ENCODE results near the gene CTH.
"Not testable (repeated sequence)": the region's sequence is repeated elsewhere in the genome, so short reads cannot be mapped to it uniquely, and the experiment has no call there.

CTH gene

DNA sequence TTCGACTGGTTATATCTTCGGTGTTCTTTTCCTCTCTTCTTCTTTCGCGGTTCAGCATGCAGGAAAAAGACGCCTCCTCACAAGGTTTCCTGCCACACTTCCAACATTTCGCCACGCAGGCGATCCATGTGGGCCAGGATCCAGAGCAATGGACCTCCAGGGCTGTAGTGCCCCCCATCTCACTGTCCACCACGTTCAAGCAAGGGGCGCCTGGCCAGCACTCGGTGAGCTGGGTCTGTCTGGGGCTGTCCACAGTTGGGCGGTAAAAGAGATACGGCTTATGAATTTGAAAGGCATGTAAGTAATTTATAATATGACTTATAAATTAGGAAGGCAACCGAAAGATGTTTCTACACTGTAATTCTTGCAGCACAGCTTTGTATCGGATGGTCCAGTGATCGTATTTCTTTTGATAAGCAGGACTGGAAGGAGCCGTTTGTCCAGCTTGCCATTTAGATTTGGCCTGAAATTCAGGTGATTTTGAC lies 334 bp downstream of the CTH start:
- no peak for DNase-seq

DNA sequence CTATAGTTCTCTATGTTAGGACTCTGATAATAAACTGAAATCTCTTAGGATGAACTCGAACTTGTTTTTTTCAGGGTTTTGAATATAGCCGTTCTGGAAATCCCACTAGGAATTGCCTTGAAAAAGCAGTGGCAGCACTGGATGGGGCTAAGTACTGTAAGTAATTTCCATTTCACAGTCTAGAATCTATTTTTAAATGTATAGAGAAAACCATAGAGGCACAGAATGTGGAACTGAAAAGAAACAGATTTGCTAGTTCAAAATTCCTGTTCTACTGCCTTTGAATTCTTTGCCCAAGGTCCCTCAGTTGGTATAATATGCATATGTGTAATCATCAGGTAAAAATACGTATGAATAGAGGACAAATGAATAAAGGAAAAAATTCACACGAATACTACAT lies 4.8 kb downstream of the CTH start:
- no peak for DNase-seq

DNA sequence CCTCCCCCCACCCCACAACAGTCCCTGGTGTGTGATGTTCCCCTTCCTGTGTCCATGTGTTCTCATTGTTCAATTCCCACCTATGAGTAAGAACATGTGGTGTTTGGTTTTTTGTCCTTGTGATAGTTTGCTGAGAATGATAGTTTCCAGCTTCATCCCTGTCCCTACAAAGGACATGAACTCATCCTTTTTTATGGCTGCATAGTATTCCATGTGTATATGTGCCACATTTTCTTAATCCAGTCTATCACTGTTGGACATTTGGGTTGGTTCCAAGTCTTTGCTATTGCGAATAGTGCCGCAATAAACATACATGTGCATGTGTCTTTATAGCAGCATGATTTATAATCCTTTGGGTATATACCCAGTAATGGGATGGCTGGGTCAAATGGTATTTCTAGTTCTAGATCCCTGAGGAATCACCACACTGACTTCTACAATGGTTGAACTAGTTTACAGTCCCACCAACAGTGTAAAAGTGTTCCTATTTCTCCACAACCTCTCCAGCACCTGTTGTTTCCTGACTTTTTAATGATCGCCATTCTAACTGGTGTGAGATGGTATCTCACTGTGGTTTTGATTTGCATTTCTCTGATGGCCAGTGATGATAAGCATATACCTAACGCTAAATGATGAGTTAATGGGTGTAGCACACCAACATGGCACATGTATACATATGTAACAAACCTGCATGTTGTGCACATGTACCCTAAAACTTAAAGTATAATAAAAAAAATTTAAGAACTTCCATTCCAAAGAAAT lies 8.1 kb downstream of the CTH start:
- not testable (repeated sequence) for DNase-seq

DNA sequence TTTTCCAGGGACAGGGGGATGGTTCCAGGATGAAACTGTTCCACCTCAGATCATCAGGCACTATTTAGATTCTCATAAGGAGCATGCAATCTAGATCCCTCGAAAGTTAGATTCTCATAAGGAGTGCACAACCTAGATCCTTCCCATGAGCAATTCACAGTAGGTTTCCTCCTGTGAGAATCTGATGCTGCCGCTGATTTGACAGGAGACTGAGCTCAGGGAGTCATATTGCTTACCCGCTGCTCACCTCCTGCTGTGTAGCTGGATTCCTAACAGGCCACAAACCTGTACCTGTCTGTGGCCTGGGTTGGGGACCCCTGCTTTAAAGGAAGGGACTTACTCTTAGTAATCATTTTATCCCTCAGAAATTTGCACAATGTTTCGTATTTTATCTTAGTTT lies 9.3 kb downstream of the CTH start:
- no peak for DNase-seq

DNA sequence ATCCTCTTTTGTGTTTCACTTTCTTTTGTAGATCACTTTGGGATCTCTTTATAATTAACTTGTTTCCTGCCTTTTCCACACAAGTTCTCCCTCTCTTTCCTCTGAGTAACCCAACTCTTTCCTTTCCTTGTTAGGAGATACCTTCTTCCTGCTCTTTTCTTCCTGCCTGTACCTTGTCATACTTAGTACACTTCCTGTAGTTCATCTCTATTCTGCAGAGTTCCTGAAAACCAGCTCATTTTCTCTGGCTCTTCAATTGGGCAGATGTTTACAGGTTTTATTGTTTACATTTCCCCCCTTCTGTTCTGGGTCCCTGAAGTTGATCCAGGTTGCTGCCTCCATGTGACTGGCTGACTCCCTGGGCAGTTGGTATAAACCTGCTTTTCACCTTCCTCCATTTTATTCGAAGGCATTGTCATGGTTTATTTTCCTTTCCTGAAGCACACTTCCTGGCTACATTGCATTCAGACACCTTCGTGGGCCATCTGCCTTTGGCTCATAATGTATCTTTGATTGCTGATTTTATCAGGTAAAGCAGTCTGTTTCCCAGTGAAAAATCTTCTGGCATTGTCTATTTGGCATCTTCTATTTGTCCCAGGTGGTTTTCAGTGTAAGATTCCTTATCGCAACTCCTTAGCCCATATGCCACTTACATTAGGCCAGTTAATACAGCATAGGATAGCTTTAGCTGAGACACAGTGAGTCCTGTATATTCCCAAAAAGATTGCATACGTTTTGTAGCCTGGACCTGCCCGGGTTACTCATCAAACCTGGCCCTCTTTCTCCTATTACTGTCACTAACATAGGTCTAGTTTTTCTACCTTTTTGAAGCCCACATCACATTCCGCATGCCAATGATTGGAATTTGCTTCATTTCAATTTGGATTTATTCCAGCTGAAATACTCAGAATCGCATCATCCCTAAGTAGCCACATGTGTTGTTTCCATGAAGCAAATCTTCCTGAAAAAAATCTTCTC lies 15.4 kb downstream of the CTH start:
- DNase-seq: no peak

DNA sequence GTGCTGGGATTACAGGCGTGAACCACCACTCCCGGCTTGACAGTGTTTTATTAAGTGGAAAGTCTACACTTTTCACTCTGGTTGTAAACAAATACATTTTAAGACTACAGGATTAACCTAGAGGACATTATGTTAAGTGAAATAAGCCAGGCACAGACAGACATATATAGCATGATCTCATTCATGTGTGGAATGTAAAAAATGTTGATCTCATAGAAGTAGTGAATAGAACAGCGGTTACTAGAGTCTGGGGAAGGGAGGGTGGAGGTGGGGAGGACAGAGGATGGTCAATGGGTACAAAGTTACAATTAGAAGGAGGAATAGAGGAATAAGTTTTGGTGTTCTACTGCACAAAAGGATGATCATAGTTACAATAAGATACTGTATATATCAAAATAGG lies 16.9 kb downstream of the CTH start:
- no peak for DNase-seq

DNA sequence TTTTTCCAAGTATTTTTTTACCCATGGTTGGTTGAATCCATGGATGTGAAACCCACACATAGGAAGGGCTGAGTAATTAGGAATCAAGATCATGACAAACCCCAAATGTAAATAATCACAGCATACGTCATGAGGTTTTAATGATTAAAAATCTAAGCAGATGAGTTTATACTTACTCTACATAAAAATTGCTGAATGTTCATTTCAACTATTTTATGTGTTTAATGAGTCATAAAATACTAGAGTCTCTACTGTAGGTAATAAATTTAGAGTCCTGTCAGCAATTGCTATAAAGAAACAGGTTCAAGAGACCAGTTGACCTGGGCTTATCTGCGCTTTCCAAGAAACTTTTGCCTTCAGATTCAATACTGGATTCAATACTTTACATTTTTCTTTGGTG lies 18.2 kb downstream of the CTH start:
- no peak for DNase-seq

DNA sequence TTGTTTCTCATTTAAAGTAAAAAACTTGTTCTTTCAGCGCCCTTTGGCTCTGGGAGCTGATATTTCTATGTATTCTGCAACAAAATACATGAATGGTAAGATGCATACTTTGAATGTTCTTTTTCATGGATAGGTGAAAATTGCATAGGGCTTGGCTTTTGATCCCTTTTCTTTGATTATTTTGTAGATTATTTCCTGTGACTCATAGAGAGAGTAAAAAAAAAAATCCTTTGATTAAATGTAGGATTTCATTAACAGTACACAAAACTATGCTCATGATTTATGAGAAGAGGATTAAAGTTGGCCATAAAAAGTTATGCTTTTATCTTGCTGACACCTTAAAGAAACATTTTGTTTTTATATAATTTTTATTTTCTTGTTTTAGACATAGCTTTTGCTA lies 18.7 kb downstream of the CTH start:
- no peak for DNase-seq

DNA sequence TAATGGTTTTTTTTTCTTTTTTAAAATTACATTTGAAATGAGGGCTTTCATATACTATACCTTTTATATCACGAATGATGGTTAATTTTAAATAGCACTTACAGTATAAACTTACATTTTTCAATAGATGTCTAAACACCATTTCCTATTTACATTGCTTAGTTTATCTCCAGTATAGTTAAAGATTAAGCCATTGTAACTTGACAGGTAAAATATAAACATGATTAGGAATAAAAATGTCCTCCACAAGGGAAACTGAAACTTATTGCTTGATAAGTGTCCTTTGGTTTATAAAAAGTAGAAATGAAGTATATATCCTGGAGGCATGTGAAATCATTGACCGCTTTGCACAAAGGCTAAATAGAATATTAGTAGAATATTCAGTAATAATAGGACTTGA lies 20.2 kb downstream of the CTH start:
- DNase-seq: no peak

DNA sequence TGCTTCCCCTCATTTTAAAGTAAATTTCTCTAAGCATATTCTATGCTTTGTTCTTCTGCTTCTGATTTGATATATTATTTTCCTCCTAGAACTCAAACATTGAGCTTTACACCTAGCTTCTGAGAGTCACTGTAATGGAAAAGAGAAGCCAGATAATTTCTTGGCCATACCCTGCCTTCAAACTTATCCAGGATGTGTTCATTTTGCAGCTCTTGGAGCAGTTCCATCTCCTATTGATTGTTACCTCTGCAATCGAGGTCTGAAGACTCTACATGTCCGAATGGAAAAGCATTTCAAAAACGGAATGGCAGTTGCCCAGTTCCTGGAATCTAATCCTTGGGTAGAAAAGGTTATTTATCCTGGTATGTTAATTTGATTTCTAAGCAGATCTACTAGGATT lies 20.8 kb downstream of the CTH start:
- no peak for DNase-seq

DNA sequence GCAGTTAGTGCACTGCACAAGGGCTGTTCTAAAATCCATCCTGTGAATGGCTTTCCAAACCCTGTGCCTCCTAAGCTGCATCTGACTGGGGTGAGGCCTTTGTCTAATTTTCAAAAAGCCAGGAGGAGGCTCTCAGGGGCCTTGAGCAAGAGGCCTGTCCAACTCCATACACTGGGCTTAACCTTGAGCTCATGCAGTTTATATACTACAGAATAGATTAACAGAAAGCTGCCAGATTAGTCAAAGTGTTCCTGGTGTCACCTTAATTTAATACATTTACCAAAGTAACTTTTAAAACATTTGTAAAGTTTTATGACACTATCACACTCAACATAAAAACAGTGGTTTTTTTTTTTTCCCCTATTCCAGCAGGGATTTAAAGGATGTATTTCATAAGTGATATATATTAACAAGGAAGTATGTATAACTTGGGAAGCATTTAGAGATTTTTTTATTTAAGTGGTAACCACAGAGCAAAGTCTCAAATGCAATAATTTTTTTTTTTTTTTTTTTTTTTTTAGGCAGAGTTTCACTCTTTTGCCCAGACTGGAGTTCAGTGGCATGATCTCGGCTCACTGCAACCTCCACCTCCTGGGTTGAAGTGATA lies 23.3 kb downstream of the CTH start:
- no peak for DNase-seq

DNA sequence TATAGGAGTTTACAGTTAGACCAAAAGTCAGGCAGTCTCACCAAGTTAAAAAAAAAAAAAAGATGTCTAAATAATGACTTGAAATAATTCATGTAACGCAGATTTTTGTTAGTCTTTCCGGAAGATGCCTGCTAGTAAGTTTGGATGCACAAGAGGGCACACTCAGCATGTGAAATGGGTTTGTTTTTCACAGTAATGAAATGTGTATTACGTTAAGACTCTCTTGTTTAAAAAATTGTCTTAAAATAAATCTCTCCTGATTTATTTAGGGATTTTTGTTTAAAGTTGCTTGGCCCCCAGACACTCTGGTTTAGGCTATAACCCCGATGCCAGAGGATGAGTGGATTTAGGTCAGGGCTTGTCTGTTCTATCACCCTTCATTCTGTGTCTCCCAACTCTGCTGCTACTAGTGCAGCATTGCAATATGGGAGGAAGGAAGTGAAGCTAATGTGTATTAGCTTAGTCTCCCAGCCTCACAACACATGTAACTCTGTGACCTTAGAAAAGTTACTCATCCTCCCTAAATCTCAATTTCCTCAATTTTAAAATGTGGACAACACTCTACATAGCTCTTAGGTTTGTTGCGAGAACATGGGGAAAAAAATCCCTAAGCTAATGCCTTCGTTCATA lies 25.7 kb downstream of the CTH start:
- DNase-seq: no peak

DNA sequence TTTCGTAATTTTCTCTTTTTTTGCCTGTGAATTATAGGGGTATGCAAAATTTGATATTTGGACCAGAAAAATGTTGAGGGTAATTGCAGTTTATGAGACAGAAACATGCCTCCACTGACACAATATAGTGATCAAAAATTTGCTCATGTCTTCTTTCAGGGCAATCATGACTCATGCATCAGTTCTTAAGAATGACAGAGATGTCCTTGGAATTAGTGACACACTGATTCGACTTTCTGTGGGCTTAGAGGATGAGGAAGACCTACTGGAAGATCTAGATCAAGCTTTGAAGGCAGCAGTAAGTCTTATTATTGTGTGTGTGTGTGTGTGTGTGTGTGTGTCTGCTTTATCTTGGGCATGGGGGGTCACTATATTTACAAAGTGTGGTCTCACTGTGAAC lies 27.5 kb downstream of the CTH start:
- no peak for DNase-seq

DNA sequence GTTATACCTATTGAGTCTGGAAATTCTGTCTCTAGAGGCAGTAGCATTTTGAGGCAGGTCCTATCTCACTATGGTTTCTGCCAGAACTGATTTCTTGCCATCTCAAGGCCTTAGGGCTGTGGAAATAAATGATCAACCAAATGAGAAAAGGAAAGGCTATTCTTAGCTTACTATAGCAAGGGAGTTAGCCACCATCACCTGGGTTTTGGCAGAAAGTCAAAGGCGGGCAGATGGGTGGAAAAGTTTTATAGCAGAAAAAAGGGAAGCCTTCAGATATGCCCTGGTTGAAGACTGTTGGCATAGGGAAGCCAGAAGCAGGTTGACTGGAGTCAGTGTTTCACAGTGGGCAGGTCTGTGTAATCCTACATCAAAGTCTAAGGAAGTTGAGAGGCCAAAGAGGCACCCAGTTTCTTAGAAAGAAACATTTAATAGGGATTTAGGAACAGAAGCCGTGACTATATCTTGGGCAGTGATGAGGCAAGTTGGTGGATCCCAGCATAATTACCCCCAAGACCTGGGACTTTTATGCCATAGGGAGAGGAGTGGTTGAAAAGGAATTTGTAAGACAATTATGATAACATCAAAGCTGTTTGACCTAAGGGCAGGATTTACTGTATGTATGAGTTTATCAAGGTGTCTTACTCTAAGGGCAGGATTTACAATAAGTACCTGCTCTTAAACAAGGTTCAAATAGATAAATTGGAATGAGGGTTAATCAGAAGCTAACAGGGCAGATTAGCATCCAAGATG lies 29.7 kb downstream of the CTH start:
- DNase-seq: no peak

DNA sequence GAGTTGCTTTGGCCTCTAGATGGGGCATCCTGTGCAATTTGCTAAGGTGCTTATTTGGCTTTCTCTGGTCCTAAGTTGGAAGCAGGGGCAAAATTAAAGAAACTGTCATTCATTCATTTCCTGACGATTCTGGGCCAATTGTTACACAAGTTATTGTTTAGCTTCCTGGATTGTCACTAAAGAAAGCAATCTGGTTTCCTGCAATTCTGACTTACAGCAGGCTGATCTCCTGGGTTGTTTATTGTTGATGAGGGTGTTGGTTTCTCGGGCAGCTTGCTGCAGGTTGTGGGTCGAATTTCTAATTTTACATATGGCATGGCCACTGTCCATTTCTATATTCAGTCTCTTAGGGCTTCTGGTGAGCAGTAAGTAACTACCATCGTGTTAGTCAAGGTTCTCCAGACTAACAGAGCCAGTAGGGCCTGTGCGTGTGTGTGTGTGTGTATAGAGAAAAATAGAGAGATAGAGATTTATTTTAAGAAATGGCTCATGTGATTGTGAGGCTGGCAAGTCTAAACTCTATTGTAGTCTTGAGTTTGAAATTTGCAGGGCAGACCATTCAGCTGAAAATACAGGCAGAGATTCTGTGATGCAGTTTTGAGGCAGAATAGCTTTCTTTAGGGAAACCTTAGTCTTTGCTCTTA lies 30.4 kb downstream of the CTH start:
- no peak for DNase-seq

DNA sequence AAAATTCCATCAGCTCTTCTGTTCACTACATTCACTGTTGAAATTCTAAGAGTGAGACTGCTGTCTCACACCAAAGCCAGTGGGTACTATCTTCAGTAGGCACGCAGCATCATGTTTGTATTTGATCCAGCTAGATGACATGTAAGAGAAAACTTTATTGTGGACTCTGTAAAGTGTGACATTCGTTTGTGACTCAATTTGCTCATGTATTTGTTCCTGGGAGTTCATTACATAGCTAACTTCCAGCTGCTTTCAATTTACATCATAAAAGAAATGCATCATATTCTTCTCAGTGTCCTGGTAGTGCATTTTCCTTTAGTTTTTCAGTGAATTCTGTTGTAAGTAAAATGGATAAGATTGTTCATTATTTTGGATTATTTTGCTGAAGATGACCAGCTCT lies 31.4 kb downstream of the CTH start:
- no peak for DNase-seq

DNA sequence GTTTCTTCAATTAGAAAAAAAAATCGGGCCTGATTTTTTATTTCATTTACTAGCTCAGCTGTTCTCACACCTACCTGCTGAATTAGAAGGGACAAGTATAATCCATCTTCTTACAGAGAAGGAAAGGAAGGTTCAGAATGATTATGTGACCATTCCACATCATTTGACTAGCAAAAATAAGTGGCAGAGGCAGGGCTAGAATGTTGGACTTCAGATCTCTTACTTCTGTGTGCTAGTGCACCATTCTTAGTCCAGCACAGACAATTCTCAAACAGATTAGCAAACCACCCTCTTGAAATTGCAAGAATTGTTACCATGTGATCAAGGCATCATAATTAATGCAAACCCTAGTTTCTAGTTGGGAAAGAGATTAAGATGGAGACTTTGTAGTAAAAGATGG lies 32.7 kb downstream of the CTH start:
- no peak for DNase-seq

DNA sequence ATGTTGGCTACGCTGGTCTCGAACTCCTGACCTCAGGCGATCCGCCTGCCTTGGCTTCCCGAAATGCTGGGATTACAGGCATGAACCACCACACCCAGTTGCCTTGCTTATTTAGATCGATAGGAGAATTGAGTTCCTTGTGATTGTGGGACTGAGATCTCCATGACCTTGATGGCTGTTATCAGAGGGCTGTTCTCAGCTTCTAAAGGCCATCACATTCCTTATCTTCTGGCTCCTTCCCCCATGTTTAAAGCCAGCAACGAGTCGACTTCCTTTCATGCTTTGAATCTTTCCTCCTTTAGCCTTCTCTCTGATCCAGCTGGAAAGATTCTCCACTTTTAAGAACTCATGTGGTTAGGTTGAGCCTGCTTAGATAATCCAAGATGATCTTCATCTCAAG lies 38.0 kb downstream of the CTH start:
- no peak for DNase-seq

DNA sequence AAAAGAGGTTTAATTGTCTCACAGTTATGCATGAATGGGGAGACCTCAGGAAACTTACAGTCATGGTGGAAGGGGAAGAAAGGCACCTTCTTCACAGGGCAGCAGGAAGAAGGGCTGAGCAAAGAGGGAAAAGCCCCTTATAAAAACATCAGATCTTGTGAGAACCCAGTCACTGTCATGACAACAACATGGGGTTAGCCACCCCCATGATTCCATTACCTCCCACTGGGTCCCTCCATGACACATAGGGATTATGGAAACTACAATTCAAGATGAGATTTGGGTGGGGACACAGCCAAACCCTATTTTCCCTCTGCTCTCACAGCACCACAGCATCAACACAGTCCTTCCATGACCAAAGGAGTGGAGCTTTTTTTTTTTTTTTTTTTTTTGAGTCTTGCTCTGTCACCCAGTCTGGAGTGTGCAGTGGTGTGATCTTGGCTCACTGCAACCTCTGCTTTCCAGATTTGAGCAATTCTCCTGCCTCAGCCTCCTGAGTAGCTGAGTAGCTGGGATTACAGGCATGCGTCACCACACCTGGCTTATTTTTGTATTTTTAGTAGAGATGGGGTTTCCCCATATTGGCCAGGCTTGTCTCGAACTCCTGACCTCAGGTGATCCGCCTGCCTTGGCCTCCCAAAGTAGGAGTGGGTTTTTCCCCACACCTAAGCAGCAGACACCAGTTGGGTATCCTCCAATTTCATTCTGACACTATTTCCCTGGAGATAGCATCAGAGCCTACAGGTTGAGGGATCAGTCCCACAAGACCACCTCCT lies 41.3 kb downstream of the CTH start:
- DNase-seq: not testable (repeated sequence)

DNA sequence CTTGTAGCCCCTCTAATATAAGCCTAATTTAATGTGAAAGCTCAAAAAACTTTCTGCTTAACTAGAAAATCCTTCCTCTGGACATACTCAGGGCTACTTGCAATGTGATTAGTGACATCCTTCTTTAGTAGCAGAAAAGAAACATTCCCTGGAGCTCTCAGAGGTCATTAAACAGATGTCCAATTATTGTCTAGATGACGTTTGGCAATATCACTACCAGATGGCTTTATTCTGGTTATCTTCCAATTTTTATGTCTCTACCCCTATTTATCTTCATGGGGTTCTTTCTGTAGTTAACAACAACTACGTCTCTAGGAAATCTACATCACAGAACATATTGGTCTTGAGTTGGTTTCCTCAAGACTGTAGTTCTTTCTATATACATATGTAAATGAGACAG lies 44.2 kb downstream of the CTH start:
- DNase-seq: no peak

DNA sequence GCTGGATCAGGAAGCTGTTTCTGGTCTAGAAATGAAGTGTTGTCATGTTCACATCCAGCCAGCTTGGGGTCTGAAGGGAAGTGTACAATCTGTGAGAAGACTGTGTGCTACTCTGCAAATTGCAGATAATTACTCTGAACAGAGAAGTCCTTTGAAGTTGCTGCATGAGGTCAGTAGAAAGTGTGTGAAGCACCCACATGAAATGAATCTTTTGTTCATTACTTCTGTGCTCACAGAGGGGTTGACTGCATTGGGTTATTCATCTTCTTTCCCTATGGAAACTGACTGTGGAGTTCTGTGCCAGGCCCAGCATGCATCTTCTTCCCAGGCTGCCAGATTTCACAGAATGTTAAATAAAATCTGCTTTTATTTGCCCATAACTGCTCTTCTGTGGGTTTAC lies 47.1 kb downstream of the CTH start:
- no peak for DNase-seq

Data from NCI-H774 (cell line).